ENCODE data around the gene KLK15. TPM values are rescaled to one million over a fixed set of nuclear protein-coding genes. Genes with fewer than 3 reads are reported as not detected.

KLK15 gene
- total RNA-seq, 2 donors from 2014 or later: not detected

DNA sequence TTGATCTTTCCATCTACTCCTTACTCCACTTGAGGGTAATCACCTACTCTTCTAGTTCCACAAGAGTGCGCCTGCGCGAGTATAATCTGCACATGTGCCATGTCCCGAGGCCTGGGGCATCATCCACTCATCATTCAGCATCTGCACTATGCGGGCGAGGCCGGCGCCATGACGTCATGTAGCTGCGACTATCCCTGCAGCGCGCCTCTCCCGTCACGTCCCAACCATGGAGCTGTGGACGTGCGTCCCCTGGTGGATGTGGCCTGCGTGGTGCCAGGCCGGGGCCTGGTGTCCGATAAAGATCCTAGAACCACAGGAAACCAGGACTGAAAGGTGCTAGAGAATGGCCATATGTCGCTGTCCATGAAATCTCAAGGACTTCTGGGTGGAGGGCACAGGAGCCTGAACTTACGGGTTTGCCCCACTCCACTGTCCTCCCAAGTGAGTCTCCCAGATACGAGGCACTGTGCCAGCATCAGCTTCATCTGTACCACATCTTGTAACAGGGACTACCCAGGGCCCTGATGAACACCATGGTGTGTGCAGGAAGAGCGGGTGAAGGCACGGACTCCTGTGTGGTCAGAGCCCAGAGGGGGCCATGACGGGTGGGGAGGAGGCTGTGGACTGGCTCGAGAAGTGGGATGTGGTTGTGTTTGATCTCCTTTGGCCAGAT is 37.2 kb upstream of the KLK15 start:
- Mint-ChIP-seq H3K4me3 (no peak overlapping the region), H3K4me1 (no peaks in the 10 kb centered on the region), H3K36me3 (ENCODE audit: low read depth) (no peaks in the 10 kb centered on the region), H3K27ac (no peak overlapping the region), H3K27me3 (ENCODE audit: insufficient read depth) (peaks cover 72% of the 10 kb centered on the region), H3K9me3 (no peaks in the 10 kb centered on the region)
- TF ChIP-seq, protein P1, sequence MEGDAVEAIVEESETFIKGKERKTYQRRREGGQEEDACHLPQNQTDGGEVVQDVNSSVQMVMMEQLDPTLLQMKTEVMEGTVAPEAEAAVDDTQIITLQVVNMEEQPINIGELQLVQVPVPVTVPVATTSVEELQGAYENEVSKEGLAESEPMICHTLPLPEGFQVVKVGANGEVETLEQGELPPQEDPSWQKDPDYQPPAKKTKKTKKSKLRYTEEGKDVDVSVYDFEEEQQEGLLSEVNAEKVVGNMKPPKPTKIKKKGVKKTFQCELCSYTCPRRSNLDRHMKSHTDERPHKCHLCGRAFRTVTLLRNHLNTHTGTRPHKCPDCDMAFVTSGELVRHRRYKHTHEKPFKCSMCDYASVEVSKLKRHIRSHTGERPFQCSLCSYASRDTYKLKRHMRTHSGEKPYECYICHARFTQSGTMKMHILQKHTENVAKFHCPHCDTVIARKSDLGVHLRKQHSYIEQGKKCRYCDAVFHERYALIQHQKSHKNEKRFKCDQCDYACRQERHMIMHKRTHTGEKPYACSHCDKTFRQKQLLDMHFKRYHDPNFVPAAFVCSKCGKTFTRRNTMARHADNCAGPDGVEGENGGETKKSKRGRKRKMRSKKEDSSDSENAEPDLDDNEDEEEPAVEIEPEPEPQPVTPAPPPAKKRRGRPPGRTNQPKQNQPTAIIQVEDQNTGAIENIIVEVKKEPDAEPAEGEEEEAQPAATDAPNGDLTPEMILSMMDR (conservative IDR thresholded peaks at IDR 0.05): peak; percentile 65
- peak; percentile 75 for DNase-seq
- Histone ChIP-seq H3K4me1 (ENCODE audit: control insufficient read depth, insufficient read depth, low read length) (no peaks in the 10 kb centered on the region), H3K9me3 (ENCODE audit: control insufficient read depth, low read length) (no peaks in the 10 kb centered on the region), H3K27ac (ENCODE audit: low read depth, low read length) (no peak overlapping the region), H3K9ac (ENCODE audit: extremely low read depth, low read length, poor library complexity, severe bottlenecking) (no peak overlapping the region), H3K27me3 (ENCODE audit: control insufficient read depth, insufficient read depth, low read length, poor library complexity, severe bottlenecking) (no peaks in the 10 kb centered on the region), H3K36me3 (ENCODE audit: control insufficient read depth, insufficient read depth, low read length) (no peaks in the 10 kb centered on the region), H3K4me3 (ENCODE audit: low read length) (no peak overlapping the region)
- 84 to 85% methylated on average over 13 to 26 of the region's 26 CpGs for WGBS, 2 experiments (ENCODE audit: insufficient coverage in 1 of 2, insufficient read length in 1 of 2)

DNA sequence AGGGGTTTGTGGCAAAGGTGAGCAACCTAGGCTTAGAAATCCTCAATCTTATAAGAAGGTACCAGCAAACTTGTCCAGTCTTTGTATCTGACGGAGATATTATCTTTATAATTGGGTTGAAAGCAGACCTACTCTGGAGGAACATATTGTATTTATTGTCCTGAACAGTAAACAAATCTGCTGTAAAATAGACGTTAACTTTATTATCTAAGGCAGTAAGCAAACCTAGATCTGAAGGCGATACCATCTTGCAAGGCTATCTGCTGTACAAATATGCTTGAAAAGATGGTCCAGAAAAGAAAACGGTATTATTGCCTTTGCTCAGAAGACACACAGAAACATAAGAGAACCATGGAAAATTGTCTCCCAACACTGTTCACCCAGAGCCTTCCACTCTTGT is 36.1 kb upstream of the KLK15 start:
- DNase-seq: no peak
- Histone ChIP-seq H3K4me1 (ENCODE audit: control insufficient read depth, insufficient read depth, low read length) (no peaks in the 10 kb centered on the region), H3K27ac (ENCODE audit: low read depth, low read length) (no peak overlapping the region), H3K36me3 (ENCODE audit: control insufficient read depth, insufficient read depth, low read length) (no peaks in the 10 kb centered on the region), H3K4me3 (ENCODE audit: low read length) (no peak overlapping the region), H3K9ac (ENCODE audit: extremely low read depth, low read length, poor library complexity, severe bottlenecking) (no peak overlapping the region), H3K9me3 (ENCODE audit: control insufficient read depth, low read length) (no peaks in the 10 kb centered on the region), H3K27me3 (ENCODE audit: control insufficient read depth, insufficient read depth, low read length, poor library complexity, severe bottlenecking) (no peaks in the 10 kb centered on the region)
- 78 to 79% methylated on average over 3 to 4 of the region's 4 CpGs for WGBS, 2 experiments (ENCODE audit: insufficient coverage in 1 of 2, insufficient read length in 1 of 2)
- TF ChIP-seq, protein P1 (conservative IDR thresholded peaks at IDR 0.05): no peak
- Mint-ChIP-seq H3K4me3 (no peak overlapping the region), H3K36me3 (ENCODE audit: low read depth) (no peaks in the 10 kb centered on the region), H3K9me3 (no peaks in the 10 kb centered on the region), H3K4me1 (no peaks in the 10 kb centered on the region), H3K27ac (no peak overlapping the region), H3K27me3 (ENCODE audit: insufficient read depth) (peaks cover 81% of the 10 kb centered on the region)

DNA sequence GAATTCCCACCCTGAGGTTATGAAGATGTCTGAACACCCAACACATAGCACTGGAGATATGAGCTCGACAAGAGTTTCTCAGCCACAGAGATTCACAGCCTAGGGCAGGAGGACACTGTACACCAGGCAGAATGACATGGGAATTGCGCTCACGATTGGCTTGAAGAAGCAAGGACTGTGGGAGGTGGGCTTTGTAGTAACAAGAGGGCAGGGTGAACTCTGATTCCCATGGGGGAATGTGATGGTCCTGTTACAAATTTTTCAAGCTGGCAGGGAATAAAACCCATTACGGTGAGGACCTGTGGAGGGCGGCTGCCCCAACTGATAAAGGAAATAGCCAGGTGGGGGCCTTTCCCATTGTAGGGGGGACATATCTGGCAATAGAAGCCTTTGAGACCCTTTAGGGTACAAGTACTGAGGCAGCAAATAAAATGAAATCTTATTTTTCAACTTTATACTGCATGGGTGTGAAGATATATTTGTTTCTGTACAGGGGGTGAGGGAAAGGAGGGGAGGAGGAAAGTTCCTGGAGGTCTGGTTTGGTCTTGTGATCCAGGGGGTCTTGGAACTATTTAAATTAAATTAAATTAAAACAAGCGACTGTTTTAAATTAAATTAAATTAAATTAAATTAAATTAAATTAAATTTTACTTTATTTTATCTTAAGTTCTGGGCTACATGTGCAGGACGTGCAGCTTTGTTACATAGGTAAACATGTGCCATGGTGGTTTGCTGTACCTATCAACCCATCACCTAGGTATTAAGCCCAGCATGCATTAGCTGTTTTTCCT is 28.3 kb upstream of the KLK15 start:
- no peak overlapping the region for H3K4me3 Mint-ChIP-seq
- H3K9me3 Mint-ChIP-seq: no peaks in the 10 kb centered on the region
- H3K4me1 Mint-ChIP-seq: no peaks in the 10 kb centered on the region
- no peak overlapping the region for H3K4me3 ChIP-seq (ENCODE audit: low read length)
- peaks cover 6% of the 10 kb centered on the region for H3K9me3 ChIP-seq (ENCODE audit: control insufficient read depth, low read length)
- no peak for DNase-seq
- H3K36me3 ChIP-seq (ENCODE audit: control insufficient read depth, insufficient read depth, low read length): no peaks in the 10 kb centered on the region
- H3K27ac Mint-ChIP-seq: no peak overlapping the region
- no peaks in the 10 kb centered on the region for H3K36me3 Mint-ChIP-seq (ENCODE audit: low read depth)
- H3K9ac ChIP-seq (ENCODE audit: extremely low read depth, low read length, poor library complexity, severe bottlenecking): no peak overlapping the region
- peaks cover 77% of the 10 kb centered on the region for H3K27me3 Mint-ChIP-seq (ENCODE audit: insufficient read depth)
- TF ChIP-seq, protein P1 (conservative IDR thresholded peaks at IDR 0.05): no peak
- H3K27me3 ChIP-seq (ENCODE audit: control insufficient read depth, insufficient read depth, low read length, poor library complexity, severe bottlenecking): no peaks in the 10 kb centered on the region
- H3K27ac ChIP-seq (ENCODE audit: low read depth, low read length): no peak overlapping the region
- 74 to 79% methylated on average over 5 to 6 of the region's 7 CpGs for WGBS, 2 experiments (ENCODE audit: insufficient coverage in 1 of 2, insufficient read length in 1 of 2)
- no peaks in the 10 kb centered on the region for H3K4me1 ChIP-seq (ENCODE audit: control insufficient read depth, insufficient read depth, low read length)
